ENCODE data around the gene DTNA. TPM values are rescaled to one million over a fixed set of nuclear protein-coding genes. Genes with fewer than 3 reads are reported as not detected.
"Not testable (repeated sequence)": the region's sequence is repeated elsewhere in the genome, so short reads cannot be mapped to it uniquely, and the experiment has no call there.

DTNA gene
- total RNA-seq, 1 experiment from 2014 or later = 1.6 TPM

DNA sequence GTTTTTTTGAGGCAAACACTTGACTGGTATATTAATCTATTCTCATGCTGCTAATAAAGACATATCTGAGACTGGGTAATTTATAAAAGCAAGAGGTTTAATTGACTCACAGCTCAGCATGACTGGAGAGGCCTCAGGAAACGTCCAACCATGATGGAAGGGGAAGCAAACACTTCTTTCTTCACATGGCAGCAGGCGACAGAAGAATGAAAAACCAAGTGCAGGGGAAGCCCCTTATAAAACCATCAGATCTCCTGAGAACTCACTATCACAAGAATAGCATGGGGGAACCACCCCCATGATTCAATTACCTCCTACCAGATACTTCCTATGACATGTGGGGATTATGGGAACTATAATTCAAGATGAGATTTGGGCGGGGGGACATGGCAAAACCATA is 194.9 kb downstream of the DTNA start:
- DNase-seq (ENCODE audit: low read depth) = no peak

DNA sequence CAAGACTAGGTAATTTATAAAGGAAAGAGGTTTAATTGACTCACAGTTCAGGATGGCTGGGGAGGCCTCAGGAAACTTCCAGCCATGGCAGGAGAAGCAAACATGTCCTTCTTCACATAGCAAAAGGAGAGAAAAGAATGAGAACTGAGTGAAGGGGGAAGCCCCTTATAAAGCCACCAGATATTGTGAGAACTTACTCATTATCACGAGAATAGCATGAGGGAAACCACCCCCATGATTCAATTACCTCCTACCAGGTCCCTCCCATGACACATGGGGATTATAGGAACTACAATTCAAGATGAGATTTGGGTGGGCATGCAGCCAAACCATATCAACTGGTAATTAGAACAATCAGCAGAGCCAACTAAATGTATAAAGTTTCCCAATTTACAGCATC is 196.9 kb downstream of the DTNA start:
- not testable (repeated sequence) for DNase-seq (ENCODE audit: low read depth)

DNA sequence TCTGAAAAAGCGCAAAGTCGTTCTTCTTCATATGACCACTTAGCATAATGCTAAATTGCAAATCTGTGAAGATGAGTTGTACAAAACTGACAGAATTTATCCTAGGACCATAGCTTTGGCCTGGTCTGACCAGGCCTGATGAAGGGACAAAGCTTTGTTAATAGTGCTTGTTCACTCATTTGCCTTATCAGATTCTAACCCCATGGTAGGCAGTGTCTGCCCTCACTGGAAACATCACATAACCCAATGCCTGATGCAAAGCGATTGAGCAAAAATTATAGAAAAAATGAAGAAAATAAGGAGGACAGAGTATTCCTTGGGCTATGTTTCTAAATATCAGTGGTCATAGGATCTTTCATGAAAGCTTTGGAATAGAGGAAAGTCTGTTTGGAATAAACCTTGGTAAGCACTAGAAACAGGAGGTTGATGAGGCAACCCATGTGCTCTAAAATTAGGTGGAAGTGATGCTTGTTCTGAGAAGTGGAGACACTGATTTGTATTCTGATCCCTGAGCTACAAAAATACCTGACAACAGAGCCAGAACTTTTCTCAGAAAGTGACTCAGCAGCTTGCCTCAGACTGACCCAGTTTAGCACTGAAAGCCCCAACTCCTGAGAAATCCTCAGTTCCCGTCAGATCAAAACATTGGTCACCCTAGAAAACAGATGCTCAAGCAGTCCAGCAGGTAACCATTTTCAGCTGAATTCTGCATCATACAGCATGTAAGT is 199.7 kb downstream of the DTNA start:
- DNase-seq (ENCODE audit: low read depth) = no peak

DNA sequence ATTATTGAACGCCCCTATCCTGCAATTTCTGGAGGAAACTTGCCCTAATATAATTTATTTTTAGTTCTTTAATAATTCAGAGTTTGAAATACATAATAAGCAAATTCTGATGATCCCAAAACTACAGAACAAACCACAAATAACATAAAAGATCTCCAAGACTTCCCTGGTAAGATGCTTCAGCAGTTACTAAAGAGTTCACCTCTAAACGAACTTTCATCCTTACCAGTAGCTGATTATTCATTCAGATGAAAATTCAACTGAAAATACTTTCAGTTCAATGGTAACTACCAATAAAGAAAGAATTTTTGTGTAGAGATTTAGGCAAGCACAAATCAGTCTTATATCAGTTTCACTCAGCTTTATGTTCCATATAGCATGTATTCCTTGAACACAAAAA is 201.0 kb downstream of the DTNA start:
- DNase-seq (ENCODE audit: low read depth) = no peak

DNA sequence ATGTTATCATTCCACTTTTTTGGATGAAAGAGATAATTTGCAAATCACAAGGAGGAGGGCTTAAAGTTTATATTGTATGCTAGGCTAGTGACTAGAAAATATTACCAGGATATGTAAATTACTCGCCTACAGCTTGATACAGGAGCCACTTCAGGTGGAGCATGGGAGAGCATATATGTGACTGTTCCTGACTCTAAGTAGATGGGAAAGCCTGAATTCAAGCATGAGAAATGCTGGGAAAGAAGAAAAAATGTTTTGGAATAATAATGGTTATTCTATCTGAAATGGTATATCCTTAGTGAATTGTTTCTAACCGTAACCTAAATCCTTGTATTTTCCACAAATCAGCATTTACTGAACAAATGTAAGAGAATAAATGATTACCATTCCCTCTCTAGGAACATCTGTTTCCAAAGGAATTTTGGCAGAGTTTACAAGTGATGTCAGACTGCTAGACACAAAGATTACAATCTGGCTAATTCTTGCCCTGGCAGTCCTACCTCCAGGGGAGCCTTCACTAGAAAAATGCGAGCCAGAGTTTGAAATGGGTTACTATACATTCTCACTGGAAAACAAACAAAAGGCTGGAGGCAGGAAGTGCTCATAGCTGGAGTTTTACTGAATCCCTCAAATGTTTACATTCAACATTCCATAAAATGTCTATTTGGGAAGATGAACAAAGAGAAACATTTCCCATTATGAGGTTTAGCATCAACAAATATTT is 201.7 kb downstream of the DTNA start:
- peak; percentile 84 for DNase-seq (ENCODE audit: low read depth)

DNA sequence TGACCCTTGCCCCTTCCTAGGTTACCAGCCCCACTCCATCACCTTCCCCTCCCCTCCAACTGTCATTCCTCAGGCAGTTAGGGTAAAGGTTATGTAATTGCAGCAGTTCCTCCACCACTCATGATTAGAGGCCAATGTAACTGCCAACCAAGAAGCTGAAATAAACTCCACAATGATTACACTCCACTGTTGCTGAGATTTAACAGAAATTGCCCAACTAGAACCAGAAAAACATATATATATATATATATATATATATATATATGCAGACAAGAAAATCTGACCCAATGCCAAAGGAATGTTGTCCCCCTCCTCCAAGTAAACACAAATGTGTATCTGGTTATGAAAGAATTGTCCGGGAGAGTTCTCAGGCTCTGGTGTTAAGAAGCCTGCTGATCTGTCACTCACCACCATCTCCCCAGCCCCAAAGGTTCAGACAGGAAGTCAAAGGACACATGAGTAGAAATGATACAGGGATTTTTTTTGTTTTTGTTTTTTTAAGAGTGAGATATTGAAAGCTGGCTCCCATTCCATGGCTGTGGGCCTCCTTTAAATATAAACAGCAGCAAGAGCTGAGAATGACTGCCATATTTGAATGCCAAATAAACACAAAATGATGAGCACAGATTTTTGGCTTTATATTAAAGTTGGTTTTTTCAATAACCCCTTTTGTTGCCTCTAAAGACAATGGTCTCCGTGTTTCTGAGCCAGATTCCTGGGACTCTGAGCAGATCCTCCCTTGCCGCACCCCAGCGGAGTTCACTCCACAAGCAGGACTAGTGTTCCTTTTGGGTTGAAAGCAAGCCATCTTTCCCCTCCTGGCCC is 204.0 kb downstream of the DTNA start:
- no peak for DNase-seq (ENCODE audit: low read depth)

DNA sequence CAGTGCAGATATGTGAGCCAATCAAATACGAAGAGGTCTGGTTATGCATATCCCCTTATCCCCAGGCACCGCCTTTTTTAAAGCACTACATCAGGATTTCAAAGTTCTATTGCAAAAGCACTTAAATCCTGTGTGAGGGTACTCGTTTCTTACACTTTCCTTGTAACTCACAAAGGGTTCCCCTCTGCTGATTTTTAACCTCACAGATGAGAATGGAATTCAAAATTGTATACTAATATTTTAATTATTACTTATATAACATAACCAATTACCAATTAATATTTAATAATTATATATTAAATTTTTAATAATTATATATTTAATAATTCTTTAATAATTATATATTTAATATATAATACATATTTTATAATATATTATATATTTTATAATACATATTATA is 204.9 kb downstream of the DTNA start:
- DNase-seq (ENCODE audit: low read depth) = no peak

DNA sequence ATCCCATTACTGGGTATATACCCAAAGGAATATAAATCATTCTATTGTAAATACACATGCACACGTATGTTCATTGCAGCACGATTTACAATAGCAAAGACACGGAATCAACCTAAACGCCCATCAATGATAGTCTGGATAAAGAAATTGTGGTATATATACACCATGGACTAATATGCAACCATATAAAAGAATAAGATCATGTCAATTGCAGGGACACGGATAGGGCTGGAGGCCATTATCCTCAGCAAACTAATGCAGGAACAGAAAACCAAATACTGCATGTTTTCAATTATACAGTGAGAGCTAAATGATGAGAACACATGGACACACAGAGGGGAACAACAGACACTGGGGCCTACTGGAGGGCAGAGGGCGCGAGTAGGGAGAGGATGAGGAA is 206.4 kb downstream of the DTNA start:
- not testable (repeated sequence) for DNase-seq (ENCODE audit: low read depth)

DNA sequence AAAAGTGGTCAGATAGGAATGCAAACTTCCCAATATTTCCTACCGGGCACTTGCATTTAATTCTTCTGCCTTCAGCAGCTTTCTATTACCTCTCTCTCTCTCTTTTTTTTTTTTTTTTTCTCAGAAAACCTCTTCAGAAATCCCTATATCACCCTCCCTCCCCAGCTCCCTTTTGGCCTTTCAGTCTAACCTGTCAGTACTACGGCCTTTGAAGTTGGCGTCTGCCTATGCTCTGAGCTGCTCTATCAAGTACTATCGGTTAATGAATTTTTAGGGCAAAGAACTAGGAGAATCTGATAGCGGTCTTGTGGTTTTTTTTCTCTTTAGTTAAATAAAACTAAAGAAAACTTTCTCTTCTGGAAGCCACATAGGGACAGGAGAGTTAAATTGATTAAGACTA is 208.8 kb downstream of the DTNA start:
- no peak for DNase-seq (ENCODE audit: low read depth)

DNA sequence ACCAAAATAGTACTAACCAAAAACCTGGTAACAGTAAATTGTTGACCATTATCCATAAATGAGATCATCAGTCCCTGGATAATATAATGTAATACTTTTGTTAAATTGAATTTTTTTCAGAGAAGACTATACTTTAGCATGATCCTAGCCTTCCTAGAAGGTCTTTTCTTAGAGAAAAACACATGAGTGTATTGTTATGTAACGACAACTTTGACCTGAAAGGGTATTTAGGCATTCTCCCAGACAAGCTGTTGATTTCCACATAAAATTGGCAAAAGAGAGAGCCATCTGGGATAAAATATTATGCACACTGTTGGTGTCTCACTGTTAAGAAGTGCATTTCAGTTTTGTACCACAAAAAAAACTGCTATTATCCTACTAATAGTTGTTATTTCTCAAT is 211.1 kb downstream of the DTNA start:
- no peak for DNase-seq (ENCODE audit: low read depth)

DNA sequence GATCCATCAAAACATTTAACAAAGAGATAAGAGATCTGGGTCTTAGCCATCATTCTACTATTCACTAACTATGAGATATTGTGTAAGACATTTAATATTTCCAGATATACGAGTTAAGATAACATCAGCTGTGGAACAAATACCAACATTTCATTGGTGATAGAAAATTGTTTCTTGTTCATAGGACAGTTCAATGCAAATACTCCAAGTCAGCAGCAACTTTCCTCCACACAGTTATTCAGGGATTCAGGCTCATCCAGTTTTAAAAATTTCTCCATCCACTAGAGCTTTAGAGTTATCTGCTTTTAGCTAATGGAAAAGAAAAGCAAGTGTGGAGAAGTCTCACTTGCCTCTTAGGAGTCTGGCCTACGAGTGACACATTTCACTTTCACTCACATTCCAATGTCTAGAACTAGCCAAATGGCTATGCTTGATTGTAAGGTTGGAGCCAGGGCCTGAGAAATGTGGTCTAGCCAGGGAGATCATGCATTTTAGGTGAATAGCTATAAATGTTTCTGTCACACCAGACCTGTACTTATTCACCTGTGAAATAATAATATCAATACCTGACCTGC is 211.8 kb downstream of the DTNA start:
- no peak for DNase-seq (ENCODE audit: low read depth)

DNA sequence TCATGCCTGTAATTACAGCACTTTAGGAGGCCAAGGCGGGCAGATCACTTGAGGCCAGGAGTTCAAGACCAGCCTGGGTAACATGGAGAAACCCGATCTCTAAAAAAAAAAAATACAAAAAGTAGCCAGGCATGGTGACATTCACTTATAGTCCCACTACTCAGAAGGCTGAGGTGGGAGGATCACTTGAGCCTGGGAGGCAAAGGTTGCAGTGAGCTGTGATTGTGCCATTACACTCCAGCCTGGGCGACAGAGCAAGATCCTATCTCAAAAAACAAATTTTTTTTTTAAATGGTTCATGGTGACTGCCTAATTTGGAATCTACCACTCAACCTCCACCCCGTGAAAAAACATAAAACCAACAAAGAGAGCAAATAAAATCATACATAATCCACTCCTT is 212.5 kb downstream of the DTNA start:
- DNase-seq (ENCODE audit: low read depth) = not testable (repeated sequence)

DNA sequence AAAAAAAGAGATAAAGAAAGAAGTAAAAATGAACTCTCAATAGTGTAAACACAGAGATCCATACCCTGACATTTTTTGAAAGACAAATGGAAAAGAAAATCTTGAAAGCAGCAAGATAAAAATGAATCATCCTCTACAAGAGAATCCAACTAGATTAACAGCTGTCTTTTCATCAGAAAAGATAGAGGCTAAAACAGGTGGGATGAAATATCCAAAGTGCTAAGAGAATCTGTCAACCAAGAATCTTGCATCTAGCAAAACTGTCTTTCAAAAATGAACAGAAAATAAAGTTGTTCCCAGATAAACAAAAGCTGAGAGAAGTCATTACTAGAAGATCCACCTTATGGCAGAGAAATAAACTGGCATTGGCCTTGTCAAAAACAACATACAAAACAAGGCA is 213.8 kb downstream of the DTNA start:
- DNase-seq (ENCODE audit: low read depth) = no peak

DNA sequence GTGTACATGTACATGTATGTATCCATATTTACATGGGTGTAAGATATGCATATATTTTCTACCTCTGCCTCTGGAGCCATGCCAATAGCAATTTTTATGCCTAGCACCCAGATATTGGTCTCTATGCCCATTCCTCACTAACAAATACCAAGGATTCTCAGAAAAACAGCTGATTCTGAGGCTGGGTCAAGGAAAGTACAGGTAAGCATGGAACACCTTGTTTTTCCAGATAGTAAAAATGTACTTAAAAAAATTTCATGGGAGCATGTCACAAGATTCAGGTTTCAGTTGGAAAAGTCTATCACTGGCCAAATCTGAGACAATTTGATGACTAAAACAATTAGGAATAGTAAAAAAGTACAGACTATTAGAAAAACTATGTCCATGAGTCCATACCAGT is 216.6 kb downstream of the DTNA start:
- no peak for DNase-seq (ENCODE audit: low read depth)

DNA sequence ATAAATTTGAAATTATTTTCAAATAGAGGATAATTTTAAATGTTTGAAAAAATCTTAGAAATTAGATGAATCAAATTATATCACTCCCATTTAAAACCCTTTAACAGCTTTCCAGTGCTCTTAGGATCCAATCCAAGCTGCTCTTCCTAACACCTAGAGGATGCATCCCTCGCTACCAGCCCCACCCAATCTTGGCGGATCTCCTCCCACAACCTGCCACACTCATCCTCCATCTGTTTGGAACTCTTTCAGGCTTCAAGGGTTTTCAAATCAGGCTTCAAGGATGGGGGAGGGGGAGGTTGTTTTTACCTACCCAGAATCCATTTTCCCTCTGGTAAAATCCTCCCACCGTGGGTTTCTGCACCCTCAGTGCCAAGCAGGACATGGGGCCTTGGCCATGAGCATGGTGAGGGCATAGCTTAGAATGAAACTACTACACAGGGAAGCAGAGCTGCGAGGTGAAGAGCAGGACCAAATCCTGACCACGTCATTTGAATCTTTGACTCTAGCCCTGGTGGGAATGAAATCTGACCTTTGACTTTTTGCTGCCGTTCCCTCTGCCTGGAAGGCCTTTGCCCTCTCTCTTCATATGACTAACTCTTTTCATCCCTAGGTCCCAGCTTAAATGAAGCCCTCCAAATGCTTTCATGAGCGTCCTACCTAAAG is 218.1 kb downstream of the DTNA start:
- no peak for DNase-seq (ENCODE audit: low read depth)

DNA sequence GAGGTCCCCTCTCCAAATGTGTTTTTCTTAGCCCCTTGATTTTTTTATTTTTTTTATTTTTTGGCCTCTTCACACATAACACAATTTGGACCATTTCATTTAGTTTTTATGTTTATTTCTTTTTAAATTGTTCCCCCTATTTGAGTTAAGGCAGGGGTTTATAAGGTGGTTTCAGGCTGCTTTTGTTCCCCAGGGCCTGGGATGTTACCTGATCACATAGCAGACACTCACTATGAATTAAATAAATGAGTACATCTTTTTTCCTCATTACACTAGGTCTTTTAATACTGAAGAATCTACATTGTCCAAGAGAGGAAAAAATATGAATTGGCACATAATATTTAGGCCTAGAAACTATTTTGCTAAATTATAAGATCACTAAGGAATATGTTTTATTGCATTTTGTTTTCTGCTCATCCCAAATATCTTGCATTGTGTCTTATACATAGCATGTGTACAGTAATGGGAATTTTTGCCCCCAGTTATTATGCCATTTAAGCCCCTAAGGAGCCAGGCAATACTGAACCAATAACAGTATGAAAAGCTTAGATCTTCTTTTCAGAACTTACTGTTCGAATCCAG is 218.7 kb downstream of the DTNA start:
- no peak for DNase-seq (ENCODE audit: low read depth)

DNA sequence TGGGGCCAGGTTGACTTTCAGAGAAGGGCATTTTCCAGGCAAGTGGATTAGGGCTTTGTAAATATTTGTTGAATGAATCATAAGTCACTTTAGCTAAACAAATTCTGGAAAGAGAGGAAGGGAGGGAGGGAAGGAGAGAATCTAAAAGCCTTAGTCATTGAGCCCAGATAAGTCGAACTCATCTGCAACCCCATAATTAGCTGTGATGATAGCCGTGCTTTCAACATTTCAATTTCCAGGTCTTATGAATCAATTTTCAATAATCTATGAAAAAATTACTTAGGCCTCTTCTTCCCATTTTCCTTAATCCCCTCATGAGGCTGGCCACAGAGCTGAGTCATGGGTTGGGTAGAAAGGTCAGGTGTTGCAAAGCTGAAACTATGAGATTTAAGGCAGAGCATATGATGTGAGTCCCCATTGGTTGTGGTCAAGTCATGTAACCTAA is 219.3 kb downstream of the DTNA start:
- peak; percentile 77 for DNase-seq (ENCODE audit: low read depth)

DNA sequence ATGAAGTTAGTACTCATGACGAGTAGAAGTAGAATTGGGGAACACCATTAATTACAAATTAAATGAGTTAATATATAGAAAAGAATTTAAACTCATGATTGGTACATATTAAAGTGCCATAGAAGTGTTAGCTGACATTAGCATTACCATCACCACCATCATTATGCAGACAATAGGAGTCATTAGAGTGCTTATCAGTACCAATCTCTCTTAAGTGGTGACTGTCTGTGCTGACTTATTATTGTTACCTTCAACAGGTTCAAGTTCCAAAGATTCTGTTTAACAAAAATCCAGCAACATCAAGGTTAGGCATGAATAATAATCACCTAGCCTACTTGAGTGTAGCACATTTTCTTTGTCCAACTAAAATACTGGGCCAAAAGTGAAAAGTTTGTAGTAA is 222.3 kb downstream of the DTNA start:
- no peak for DNase-seq (ENCODE audit: low read depth)

DNA sequence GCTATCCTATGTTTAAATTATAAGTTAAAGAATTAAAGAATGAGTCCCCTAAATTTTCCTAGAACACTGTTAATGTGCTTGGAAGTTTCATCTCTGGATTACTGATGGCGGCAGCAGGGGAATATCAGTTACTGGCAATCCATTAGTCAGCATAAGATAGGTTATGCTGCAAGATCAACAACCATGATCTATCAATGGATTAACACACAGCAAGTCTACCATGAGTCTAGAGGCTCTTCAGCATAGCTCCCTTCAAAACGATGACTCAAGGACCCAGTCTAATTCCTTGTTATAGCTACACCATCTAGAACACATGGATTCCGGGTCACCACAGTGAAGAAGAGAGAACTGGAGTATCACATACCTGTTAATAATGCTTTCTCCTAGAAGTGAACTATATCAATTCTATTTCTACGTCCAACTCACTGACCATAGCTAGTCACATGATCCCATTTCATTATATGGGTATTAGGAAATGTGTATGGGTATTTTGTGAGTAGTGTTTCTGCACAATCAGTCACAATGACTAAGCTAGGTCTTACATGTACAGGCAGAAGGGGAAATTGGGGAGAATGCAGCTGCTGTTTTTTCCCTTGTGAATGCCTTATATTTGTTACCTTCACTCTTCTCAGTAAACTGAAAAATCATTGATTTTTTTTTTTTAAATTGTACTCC is 222.8 kb downstream of the DTNA start:
- DNase-seq (ENCODE audit: low read depth) = no peak

DNA sequence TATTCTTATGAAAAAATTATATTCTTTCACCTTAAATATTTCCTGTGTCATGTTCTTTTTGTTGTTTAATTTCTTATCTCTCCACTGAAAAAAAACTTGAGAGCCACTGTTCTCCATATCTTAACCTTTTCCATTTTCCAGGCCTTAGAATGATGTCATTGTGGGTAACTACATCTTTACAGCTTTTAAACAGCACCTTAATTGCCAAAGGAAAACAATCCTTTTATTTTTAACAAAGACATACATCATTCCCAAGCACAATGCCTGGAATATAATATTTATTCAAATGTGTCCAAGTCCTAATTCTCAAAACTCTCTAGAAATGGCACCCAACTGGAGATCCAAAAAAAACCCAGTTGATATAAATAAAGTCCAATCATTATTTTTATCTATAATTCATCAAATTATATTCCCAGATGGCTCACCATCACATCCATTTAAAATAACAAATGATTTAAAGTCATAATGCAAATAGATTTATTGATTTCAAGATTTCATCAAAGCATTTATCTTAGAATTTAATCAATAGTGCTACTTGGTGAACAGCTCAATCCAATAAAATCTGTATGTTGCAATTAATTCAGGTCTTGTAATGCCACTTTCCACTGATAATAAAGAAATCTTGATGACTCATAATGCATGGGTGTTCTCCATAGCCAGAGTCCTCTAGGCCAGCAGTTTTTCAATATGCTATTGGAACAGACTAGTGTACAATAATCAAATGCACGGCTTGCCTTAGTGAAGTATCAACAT is 224.0 kb downstream of the DTNA start:
- no peak for DNase-seq (ENCODE audit: low read depth)

Measured in RPMI7951 (cell line).